DMS 273 treated with DMSO at 0.1 percent for 48 hours (cell line): ENCODE data around the gene FCGR3B.
"Not testable (repeated sequence)": the region's sequence is repeated elsewhere in the genome, so short reads cannot be mapped to it uniquely, and the experiment has no call there.

ENCODE experiments used
- DNase-seq: peaks from one replicate; lab custom pipeline; 2025; lab: John Stamatoyannopoulos, UW

FCGR3B gene

GRCh38 chr1:161631076-161631475 lies at the start of gene FCGR3B:
Gene FCGR3B (minus strand): TSS chr1:161631176. CDS start chr1:161631094, 82 bp downstream.
- no peak for DNase-seq

DNA sequence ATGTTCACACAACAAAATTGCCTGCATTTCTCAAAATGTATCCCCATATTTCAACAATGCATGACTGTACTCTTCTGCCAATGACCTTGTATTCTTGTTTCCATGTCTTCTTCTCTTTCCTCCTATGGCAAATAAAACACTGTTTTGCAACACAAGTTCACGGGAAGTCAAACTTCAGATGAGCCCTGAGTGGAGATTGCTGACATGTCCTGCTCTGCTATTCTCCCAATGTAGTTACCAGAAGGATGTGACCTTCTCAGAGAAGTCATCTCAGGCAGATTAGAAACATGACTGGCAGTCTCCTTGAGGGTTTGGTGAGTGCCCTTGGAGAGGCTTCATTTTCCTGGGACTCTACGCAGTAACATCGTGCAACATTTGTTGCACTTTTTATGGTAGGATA lies 47.5 kb upstream of the FCGR3B start:
- DNase-seq, result no peak

GRCh38 chr1:161676958-161677689 lies 46.1 kb upstream of the FCGR3B start:
- no peak for DNase-seq

DNA sequence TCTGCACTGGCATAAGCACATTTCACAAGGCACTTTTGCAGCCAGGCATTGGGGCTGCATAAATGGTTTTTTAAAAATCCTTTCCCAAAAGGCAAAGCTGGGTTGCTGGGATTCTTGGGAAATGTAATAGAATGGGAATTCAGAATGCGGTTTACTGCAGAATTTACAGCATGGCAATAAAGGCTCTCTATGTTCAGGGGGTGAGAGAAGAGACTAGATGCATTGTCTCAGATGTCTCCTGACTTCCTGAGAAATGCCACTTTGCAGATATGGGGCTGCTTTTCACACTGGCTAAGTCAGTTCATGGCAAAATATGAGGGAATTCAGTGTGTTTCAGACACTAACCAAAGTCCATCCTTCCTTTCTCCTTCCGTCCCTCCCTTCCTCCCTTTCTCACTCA lies 45.5 kb upstream of the FCGR3B start:
- no peak for DNase-seq

- not testable (repeated sequence) for DNase-seq
Measured at GRCh38 chr1:161674908-161675307, 43.9 kb upstream of the FCGR3B start.

GRCh38 chr1:161674447-161674846 lies 43.5 kb upstream of the FCGR3B start:
- not testable (repeated sequence) for DNase-seq

DNA sequence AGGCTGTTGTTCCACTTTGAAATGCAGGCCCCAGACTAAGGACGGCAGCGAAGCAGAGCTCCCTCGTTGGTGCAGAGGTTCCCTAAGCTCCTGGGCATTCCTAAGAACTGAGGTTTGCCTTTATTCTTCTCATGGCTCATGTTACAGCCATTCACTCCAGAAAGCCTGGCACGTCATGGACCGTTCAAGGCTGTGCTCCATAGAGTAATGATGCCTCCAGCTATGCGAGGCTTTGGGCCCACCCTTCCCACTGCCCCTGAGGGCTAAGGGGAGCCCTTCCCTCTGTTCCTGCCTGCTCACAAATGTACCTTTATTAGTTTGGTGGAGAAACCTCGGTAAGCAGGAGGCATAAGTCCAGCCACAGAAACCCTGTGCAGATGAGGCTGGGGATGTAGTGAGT lies 42.5 kb upstream of the FCGR3B start:
- not testable (repeated sequence) for DNase-seq

GRCh38 chr1:161671045-161672020 lies 40.4 kb upstream of the FCGR3B start:
- not testable (repeated sequence) for DNase-seq

- DNase-seq, result not testable (repeated sequence)
Measured at GRCh38 chr1:161664689-161665088, 33.7 kb upstream of the FCGR3B start.

- DNase-seq, result not testable (repeated sequence)
Measured at GRCh38 chr1:161663569-161663968, 32.6 kb upstream of the FCGR3B start.

- DNase-seq, result not testable (repeated sequence)
Measured at GRCh38 chr1:161662684-161663339, 31.8 kb upstream of the FCGR3B start, which contains the start of gene FCGR2B. Gene FCGR2B (plus strand): TSS chr1:161663143. CDS start chr1:161663242, 99 bp downstream.

- not testable (repeated sequence) for DNase-seq
Measured at GRCh38 chr1:161661660-161662311, 30.8 kb upstream of the FCGR3B start.

DNA sequence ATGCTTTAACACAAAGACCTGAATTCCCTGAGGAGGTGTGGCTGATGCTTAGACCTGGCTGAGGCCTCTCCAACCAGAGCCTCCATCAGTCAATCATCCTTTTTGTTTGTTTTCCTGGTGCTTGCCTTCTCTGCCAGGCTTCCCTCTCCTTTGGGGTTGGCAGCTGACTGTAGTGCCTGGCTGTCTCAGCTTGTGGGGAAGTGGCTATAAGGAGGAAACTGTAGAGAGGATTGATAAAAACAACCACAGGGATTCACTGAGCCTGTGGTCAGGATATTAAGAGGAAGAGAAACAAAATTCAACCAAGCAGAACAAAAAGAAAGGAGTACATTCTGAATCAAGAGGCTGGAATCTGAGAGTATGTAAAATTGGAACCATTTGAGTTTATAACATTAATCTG lies 27.5 kb upstream of the FCGR3B start:
- not testable (repeated sequence) for DNase-seq

GRCh38 chr1:161653971-161654370 lies 23.0 kb upstream of the FCGR3B start:
- not testable (repeated sequence) for DNase-seq

GRCh38 chr1:161653541-161653940 lies 22.6 kb upstream of the FCGR3B start:
- DNase-seq, result not testable (repeated sequence)

DNA sequence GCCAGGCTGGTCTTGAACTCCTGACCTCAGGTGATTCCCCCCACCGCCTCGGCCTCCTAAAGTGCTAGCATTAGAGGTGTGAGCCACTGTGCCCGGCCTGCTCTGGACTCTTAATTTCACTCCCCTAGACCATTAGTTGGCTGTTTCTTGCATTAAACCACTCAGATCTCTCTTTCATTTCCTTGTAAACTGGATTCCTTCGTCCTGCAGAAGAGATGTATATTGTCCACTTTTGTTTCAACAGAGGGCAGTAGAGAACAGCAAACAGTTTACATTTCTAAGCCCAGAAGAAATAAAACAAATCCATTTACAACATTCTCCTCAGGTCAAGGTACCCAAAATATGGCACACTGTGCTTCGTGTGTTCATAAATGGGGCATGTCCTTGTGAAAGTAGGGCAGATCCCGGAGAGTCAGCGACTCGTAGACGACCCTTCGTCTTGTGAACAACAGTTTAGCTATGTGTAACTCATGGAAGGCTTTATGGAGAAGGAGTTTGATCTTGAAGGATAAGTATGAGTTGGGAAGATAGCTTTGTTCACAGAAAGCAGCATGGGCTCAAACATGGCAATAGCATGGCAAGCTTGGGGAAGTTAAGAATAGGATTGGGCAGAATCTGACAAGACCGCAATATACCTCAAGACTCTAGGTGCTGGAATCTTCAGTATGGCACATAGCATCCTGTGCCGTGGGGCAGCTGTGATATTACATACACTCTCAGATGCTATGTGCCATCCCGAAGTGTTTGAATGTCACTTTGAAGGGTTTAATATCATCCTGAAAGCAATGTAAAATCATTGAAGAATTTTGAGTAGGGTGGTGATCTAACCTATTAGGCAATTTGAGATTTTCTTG lies 16.8 kb upstream of the FCGR3B start:
- DNase-seq, result not testable (repeated sequence)

GRCh38 chr1:161644855-161645254 lies 13.9 kb upstream of the FCGR3B start:
- not testable (repeated sequence) for DNase-seq

- not testable (repeated sequence) for DNase-seq
Measured at GRCh38 chr1:161643481-161644208, 12.7 kb upstream of the FCGR3B start.

GRCh38 chr1:161642697-161643096 lies 11.7 kb upstream of the FCGR3B start:
- DNase-seq, result not testable (repeated sequence)

DNA sequence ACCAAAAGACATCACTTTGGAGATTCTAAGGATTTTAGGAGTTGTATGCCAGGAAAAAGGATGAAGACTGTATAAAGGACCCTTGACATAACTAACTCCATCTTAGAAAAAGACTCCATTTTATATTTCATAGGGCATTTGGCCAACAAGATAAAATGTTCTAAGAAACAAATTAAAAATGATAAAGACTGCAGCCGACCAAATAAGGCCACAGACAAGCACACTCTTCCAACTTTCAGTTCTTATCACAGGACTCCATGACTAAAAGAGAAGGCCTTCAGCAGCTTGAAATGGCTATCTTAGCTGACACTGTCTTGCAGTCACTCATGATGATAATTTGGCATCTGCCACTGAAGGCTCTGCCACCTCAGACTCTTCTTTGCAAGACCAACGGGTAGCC lies 8.2 kb upstream of the FCGR3B start:
- DNase-seq, result not testable (repeated sequence)
